ENCODE measurements around the gene KCNAB2. TPM values are rescaled to one million over a fixed set of nuclear protein-coding genes. Genes with fewer than 3 reads are reported as not detected.
"Not testable (repeated sequence)": the region's sequence is repeated elsewhere in the genome, so short reads cannot be mapped to it uniquely, and the experiment has no call there.

KCNAB2 gene
- total and polyA plus RNA-seq, 2 experiments from 2014 or later: 3.1 to 3.5 TPM

DNA sequence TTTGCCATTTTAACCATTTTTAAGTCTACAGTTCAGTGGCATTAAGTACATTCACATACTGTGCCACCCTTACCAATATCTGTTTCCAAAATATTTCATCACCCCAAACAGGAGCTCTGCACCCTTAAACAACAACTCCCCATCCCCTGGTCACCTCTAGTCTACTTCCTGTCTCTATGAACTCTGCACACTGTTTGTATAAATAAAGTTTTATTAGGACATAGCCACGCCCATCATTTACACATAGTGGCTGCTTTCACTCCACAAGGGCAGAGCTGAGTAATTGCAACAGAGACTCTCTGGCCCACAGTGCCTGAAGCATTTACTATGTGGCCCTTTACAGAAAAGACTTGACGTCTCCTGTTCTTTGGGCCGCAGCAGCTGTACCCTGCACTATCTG, 30.1 kb downstream of the KCNAB2 start:
- Histone ChIP-seq H2AFZ (no peak overlapping the region), H3K4me1 (ENCODE audit: insufficient read depth) (no peaks in the 10 kb centered on the region), H3K9me2 (replicated peaks; ENCODE audit: insufficient read depth) (no peaks in the 10 kb centered on the region), H3K4me3 (no peak overlapping the region), H3K9me3 (ENCODE audit: low read depth) (no peaks in the 10 kb centered on the region), H3K27ac (no peak overlapping the region), H4K20me1 (ENCODE audit: insufficient read depth, poor library complexity, severe bottlenecking) (no peaks in the 10 kb centered on the region), H3K79me2 (no peaks in the 10 kb centered on the region), H3K36me3 (replicated peaks; ENCODE audit: insufficient read depth, low read depth) (no peaks in the 10 kb centered on the region), H3K27me3 (no peaks in the 10 kb centered on the region), H3K4me2 (no peak overlapping the region)
- TF ChIP-seq EZH2 (IDR thresholded peaks at IDR 0.05; ENCODE audit: borderline replicate concordance): no peak
- TF ChIP-seq EZH2phosphoT487 (IDR thresholded peaks at IDR 0.05; ENCODE audit: low read depth, severe bottlenecking, unreplicated experiment): no peak
- TF ChIP-seq, protein P1, sequence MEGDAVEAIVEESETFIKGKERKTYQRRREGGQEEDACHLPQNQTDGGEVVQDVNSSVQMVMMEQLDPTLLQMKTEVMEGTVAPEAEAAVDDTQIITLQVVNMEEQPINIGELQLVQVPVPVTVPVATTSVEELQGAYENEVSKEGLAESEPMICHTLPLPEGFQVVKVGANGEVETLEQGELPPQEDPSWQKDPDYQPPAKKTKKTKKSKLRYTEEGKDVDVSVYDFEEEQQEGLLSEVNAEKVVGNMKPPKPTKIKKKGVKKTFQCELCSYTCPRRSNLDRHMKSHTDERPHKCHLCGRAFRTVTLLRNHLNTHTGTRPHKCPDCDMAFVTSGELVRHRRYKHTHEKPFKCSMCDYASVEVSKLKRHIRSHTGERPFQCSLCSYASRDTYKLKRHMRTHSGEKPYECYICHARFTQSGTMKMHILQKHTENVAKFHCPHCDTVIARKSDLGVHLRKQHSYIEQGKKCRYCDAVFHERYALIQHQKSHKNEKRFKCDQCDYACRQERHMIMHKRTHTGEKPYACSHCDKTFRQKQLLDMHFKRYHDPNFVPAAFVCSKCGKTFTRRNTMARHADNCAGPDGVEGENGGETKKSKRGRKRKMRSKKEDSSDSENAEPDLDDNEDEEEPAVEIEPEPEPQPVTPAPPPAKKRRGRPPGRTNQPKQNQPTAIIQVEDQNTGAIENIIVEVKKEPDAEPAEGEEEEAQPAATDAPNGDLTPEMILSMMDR (IDR thresholded peaks at IDR 0.05; ENCODE audit: poor library complexity): no peak
- WGBS (ENCODE audit: low lambda C conversion rate, missing lambda C conversion rate): 88% methylated on average over 3 of the region's 3 CpGs
- no peak for DNase-seq (ENCODE audit: low spot score)

DNA sequence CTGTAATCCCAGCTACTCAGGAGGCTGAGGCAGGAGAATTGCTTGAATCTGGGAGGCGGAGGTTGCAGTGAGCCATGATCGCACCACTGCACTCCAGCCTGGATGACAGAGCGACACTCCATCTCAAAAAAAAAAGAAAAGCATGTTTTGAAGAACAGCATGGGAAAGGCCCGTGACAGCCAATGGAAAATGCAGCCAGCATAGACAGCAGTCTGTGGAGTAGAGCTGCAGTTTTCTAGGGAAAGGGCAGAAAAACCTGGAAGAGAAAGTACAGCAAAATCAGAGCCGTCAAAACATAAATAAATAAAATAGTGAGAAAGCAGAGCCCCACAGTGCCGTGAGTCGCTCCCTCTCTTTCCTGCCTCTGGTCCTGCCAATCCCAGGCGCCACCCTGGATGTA, 31.4 kb downstream of the KCNAB2 start:
- not testable (repeated sequence) for H3K9me3 ChIP-seq (ENCODE audit: low read depth); H3K4me2 ChIP-seq; H3K36me3 ChIP-seq (replicated peaks; ENCODE audit: insufficient read depth, low read depth); H3K4me3 ChIP-seq; H3K27me3 ChIP-seq; H3K4me1 ChIP-seq (ENCODE audit: insufficient read depth); H3K79me2 ChIP-seq; H4K20me1 ChIP-seq (ENCODE audit: insufficient read depth, poor library complexity, severe bottlenecking); DNase-seq (ENCODE audit: low spot score); H3K9me2 ChIP-seq (replicated peaks; ENCODE audit: insufficient read depth); H2AFZ ChIP-seq; H3K27ac ChIP-seq
- WGBS (ENCODE audit: low lambda C conversion rate, missing lambda C conversion rate): 95% methylated on average over 8 of the region's 8 CpGs

DNA sequence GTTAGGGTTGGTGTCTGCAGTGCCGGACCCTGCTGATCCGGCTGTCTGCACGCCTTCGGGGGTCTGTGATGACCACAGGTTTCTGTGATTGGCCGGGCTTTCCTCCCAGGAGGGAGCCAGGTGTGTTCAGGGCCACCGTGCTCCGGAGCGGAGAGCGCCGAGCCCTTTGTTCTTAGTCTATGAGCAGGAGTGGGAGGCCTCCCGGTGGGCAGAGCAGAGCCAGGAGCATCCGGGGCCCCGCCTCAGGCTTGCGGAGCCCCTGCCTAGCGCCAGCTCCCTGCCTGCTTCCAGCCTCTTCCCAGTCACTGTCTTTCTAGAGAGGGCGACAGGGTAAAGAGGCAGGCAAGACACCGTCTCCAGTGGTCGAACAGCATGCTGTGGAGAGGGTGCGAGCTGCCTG, 31.8 kb downstream of the KCNAB2 start:
- H3K27me3 ChIP-seq: no peaks in the 10 kb centered on the region
- H3K36me3 ChIP-seq (replicated peaks; ENCODE audit: insufficient read depth, low read depth): no peaks in the 10 kb centered on the region
- H2AFZ ChIP-seq: no peak overlapping the region
- H3K79me2 ChIP-seq: no peaks in the 10 kb centered on the region
- no peak overlapping the region for H3K4me2 ChIP-seq
- H3K4me1 ChIP-seq (ENCODE audit: insufficient read depth): no peaks in the 10 kb centered on the region
- WGBS (ENCODE audit: low lambda C conversion rate, missing lambda C conversion rate): 73% methylated on average over 19 of the region's 19 CpGs
- TF ChIP-seq EZH2phosphoT487 (IDR thresholded peaks at IDR 0.05; ENCODE audit: low read depth, severe bottlenecking, unreplicated experiment) (no peak), EZH2 (IDR thresholded peaks at IDR 0.05; ENCODE audit: borderline replicate concordance) (no peak)
- TF ChIP-seq, protein P1 (IDR thresholded peaks at IDR 0.05; ENCODE audit: poor library complexity): no peak
- no peaks in the 10 kb centered on the region for H4K20me1 ChIP-seq (ENCODE audit: insufficient read depth, poor library complexity, severe bottlenecking)
- DNase-seq (ENCODE audit: low spot score): no peak
- no peak overlapping the region for H3K27ac ChIP-seq
- H3K9me2 ChIP-seq (replicated peaks; ENCODE audit: insufficient read depth): no peaks in the 10 kb centered on the region
- H3K4me3 ChIP-seq: no peak overlapping the region
- no peaks in the 10 kb centered on the region for H3K9me3 ChIP-seq (ENCODE audit: low read depth)

DNA sequence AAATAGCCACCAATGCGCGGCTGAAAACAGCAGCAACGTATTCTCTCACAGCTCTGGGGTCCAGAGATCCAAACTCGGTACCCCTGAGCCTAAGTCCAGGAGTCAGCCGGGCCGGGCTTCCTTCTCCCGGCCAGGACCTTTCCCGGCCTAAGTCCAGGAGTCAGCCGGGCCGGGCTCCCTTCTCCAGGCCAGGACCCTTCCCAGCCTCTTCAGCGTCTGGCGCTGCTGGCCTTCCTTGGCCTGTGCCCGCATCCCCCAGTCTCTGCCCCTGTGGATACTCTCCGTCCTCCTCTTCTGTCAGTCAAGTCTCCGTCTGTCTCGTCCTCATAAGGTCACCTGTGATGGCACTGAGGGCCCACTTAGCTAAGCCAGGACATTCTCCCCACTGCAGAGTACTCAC, 32.2 kb downstream of the KCNAB2 start:
- no peaks in the 10 kb centered on the region for H3K27me3 ChIP-seq
- no peak overlapping the region for H3K4me2 ChIP-seq
- no peaks in the 10 kb centered on the region for H3K9me2 ChIP-seq (replicated peaks; ENCODE audit: insufficient read depth)
- H3K36me3 ChIP-seq (replicated peaks; ENCODE audit: insufficient read depth, low read depth): no peaks in the 10 kb centered on the region
- 95% methylated on average over 14 of the region's 16 CpGs for WGBS (ENCODE audit: low lambda C conversion rate, missing lambda C conversion rate)
- no peak for DNase-seq (ENCODE audit: low spot score)
- H3K4me1 ChIP-seq (ENCODE audit: insufficient read depth): no peaks in the 10 kb centered on the region
- no peaks in the 10 kb centered on the region for H3K79me2 ChIP-seq
- no peaks in the 10 kb centered on the region for H4K20me1 ChIP-seq (ENCODE audit: insufficient read depth, poor library complexity, severe bottlenecking)
- no peak for TF ChIP-seq EZH2 (IDR thresholded peaks at IDR 0.05; ENCODE audit: borderline replicate concordance)
- no peak for TF ChIP-seq EZH2phosphoT487 (IDR thresholded peaks at IDR 0.05; ENCODE audit: low read depth, severe bottlenecking, unreplicated experiment)
- TF ChIP-seq, protein P1 (IDR thresholded peaks at IDR 0.05; ENCODE audit: poor library complexity): no peak
- H2AFZ ChIP-seq: no peak overlapping the region
- H3K9me3 ChIP-seq (ENCODE audit: low read depth): no peaks in the 10 kb centered on the region
- H3K4me3 ChIP-seq: no peak overlapping the region
- no peak overlapping the region for H3K27ac ChIP-seq

Measured in hepatocyte (in vitro differentiated cells).